Gastrocnemius medialis (tissue), 4 donors: Measurements from ENCODE around the gene TMEM150A. TPM values are rescaled to one million over a fixed set of nuclear protein-coding genes. Genes with fewer than 3 reads are reported as not detected.

ENCODE experiments used
- ATAC-seq, 2 donors: fragments of 150-250 bp; one replicate each; pipeline ENCODE4 v1.9.1; 2016
- DNase-seq, 2 donors: peaks; one replicate each; pipeline ENCODE4 v3.0.0-alpha.2; 2019
- H3K27ac ChIP-seq, 4 donors: fragments of 200-600 bp; sonication (generic); 1 replicate in 1 of 4; 2 replicates in 3 of 4; pipeline ENCODE4 v1.5.1; 2016 to 2018; ENCODE audit warnings: mild to moderate bottlenecking in 2 of 4, moderate library complexity in 1 of 4
- H3K27me3 ChIP-seq, 3 donors: fragments of 200-600 bp; sonication (generic) in 2 of 3; 1 replicate in 1 of 3; 2 replicates in 2 of 3; pipeline versions ENCODE4 v1.5.1 to v1.6.0; 2016 to 2019; ENCODE audit warnings: mild to moderate bottlenecking in 1 of 3, moderate library complexity in 1 of 3
- H3K36me3 ChIP-seq, 2 donors: fragments of 200-600 bp; sonication (generic) in 1 of 2; one replicate each; pipeline ENCODE4 v1.5.1; 2017 to 2018
- H3K4me1 ChIP-seq, 2 donors: fragments of 200-600 bp; sonication (generic) in 1 of 2; one replicate each; pipeline ENCODE4 v1.5.1; 2016 to 2017; ENCODE audit warnings: mild to moderate bottlenecking in 2 of 2
- H3K4me3 ChIP-seq, 4 donors: fragments of 200-600 bp; sonication (generic) in 3 of 4; 1 replicate in 1 of 4; 2 replicates in 3 of 4; pipeline ENCODE4 v1.5.1; 2016 to 2019; ENCODE audit warnings: mild to moderate bottlenecking in 2 of 4
- H3K9me3 ChIP-seq, 3 donors: fragments of 200-600 bp; sonication (generic) in 2 of 3; 1 replicate in 1 of 3; 2 replicates in 2 of 3; pipeline ENCODE4 v1.5.1; 2016 to 2019
- CTCF ChIP-seq, 5 experiments: fragments of 450-650 bp in 3 of 5; fragments of 200-600 bp in 2 of 5; sonication (generic) in 2 of 5; IDR thresholded peaks in 4 of 5; conservative IDR thresholded peaks in 1 of 5; 1 replicate in 4 of 5; 2 replicates in 1 of 5; pipeline ENCODE4 v1.5.1; 2016 to 2019; ENCODE audit warnings: antibody characterized with exemption in 5 of 5, mild to moderate bottlenecking in 3 of 5, moderate library complexity in 3 of 5
- POLR2A ChIP-seq, 2 donors: fragments of 450-650 bp; IDR thresholded peaks; one replicate each; pipeline ENCODE4 v1.6.1; 2017; ENCODE audit warnings: antibody characterized with exemption in 2 of 2, mild to moderate bottlenecking in 2 of 2, moderate library complexity in 2 of 2
- in situ Hi-C, 4 donors: fragments of 200-750 bp; cut with MboI; loops; one replicate each; pipeline versions ENCODE4 v1.15.0 to v1.8.0; 2017; ENCODE audit warnings: low sequenced_read_pairs in 4 of 4
- intact Hi-C: fragments of 100-400 bp; cut with DNase I; formaldehyde crosslinking; loops from one replicate; pipeline ENCODE4 v1.15.1; 2023; ENCODE audit warnings: low total_unique reads
- total RNA-seq, 4 donors: library from RNA; depleted of rRNA; stranded (reverse); fragments of >200 nt; gene quantifications; one replicate each; pipeline versions ENCODE4 v1.1.0 to v1.2.3, GENCODE V29; 2016

The TMEM150A gene
- total RNA-seq, 4 donors from 2014 or later = 44.4 to 102 (median 80.7) TPM

GRCh38 chr2:85558160-85558559 is 44.3 kb downstream of the TMEM150A start:
- in situ Hi-C loops = loop anchor here in 1 of 4 donors (5.0 kb wide), 1 partner anchor 136 kb away; no protein-coding TSS in a partner anchor

GRCh38 chr2:85557130-85557529 is 45.4 kb downstream of the TMEM150A start:
- Histone ChIP-seq H3K4me1 (peaks cover 18 to 22% of the 10 kb centered on the region in 2 donors), H3K4me3 (no peak overlapping the region), H3K9me3 (no peaks in the 10 kb centered on the region), H3K27me3 (no peaks in the 10 kb centered on the region), H3K27ac (no peak overlapping the region), H3K36me3 (peaks cover 0 to 51% of the 10 kb centered on the region in 2 donors)
- DNase-seq = no peak
- ATAC-seq = no peak
- in situ Hi-C loops (loop anchor here in 1 of 4 donors (5.0 kb wide), 1 partner anchor 135 kb away; no protein-coding TSS in a partner anchor), intact Hi-C loops (no loop called here)
- TF ChIP-seq CTCF (IDR thresholded peaks at IDR 0.05 in 4 of 5, conservative IDR thresholded peaks at IDR 0.05 in 1 of 5) (no peak), POLR2A (IDR thresholded peaks at IDR 0.05) (no peak)

More at GRCh38 chr2:85558160-85558559, 44.3 kb downstream of the TMEM150A start:
- no peak for ATAC-seq
- H3K27ac ChIP-seq = no peak overlapping the region
- peaks cover 22 to 24% of the 10 kb centered on the region in 2 donors for H3K4me1 ChIP-seq
- intact Hi-C loops = no loop called here
- H3K27me3 ChIP-seq = no peaks in the 10 kb centered on the region
- no peak for DNase-seq
- H3K36me3 ChIP-seq = peaks cover 0 to 42% of the 10 kb centered on the region in 2 donors
- H3K4me3 ChIP-seq = no peak overlapping the region
- TF ChIP-seq POLR2A (IDR thresholded peaks at IDR 0.05) = no peak
- TF ChIP-seq CTCF (IDR thresholded peaks at IDR 0.05 in 4 of 5, conservative IDR thresholded peaks at IDR 0.05 in 1 of 5) = no peak
- H3K9me3 ChIP-seq = no peaks in the 10 kb centered on the region

- DNase-seq (no peak), ATAC-seq (peak in 1 of 2 donors; percentile 30)
- peaks cover 10 to 11% of the 10 kb centered on the region in 2 donors for H3K4me1 ChIP-seq
- TF ChIP-seq CTCF (IDR thresholded peaks at IDR 0.05 in 4 of 5, conservative IDR thresholded peaks at IDR 0.05 in 1 of 5) (no peak), POLR2A (IDR thresholded peaks at IDR 0.05) (no peak)
- in situ Hi-C loops = loop anchor here in 3 of 4 donors (5.0 kb wide), 1 partner anchor 133 kb away; no protein-coding TSS in a partner anchor
- H3K36me3 ChIP-seq = peaks cover 0 to 51% of the 10 kb centered on the region in 2 donors
- intact Hi-C loops = no loop called here
- no peak overlapping the region for H3K4me3 ChIP-seq
- no peaks in the 10 kb centered on the region for H3K27me3 ChIP-seq
- H3K9me3 ChIP-seq = no peaks in the 10 kb centered on the region
- peak overlapping the region; percentile 25 to 54 (median 45) for H3K27ac ChIP-seq
These were observed 47.4 kb downstream of the TMEM150A start for GRCh38 chr2:85554980-85555612.

- Histone ChIP-seq H3K4me3 (no peak overlapping the region), H3K27ac (no peak overlapping the region), H3K4me1 (peaks cover 5 to 13% of the 10 kb centered on the region in 2 donors), H3K27me3 (no peaks in the 10 kb centered on the region), H3K9me3 (no peaks in the 10 kb centered on the region), H3K36me3 (peaks cover 0 to 44% of the 10 kb centered on the region in 2 donors)
- TF ChIP-seq POLR2A (IDR thresholded peaks at IDR 0.05) (no peak), CTCF (IDR thresholded peaks at IDR 0.05 in 4 of 5, conservative IDR thresholded peaks at IDR 0.05 in 1 of 5) (no peak)
- in situ Hi-C loops (loop anchor here in 2 of 4 donors (5.0 kb wide), 1 partner anchor 131 kb away; no protein-coding TSS in a partner anchor), intact Hi-C loops (no loop called here)
- DNase-seq (no peak), ATAC-seq (no peak)
These were observed 49.3 kb downstream of the TMEM150A start for GRCh38 chr2:85553184-85553583.
